Islet of Langerhans (tissue), 1 donor: ENCODE measurements around the gene CST4.
"Not testable (repeated sequence)": the region's sequence is repeated elsewhere in the genome, so short reads cannot be mapped to it uniquely, and the experiment has no call there.

Experiments
- FAIRE-seq: peaks from one replicate; lab custom pipeline; 2011; peaks lifted over from hg19 to GRCh38; lab: Jason Lieb, UNC

Gene CST4

DNA sequence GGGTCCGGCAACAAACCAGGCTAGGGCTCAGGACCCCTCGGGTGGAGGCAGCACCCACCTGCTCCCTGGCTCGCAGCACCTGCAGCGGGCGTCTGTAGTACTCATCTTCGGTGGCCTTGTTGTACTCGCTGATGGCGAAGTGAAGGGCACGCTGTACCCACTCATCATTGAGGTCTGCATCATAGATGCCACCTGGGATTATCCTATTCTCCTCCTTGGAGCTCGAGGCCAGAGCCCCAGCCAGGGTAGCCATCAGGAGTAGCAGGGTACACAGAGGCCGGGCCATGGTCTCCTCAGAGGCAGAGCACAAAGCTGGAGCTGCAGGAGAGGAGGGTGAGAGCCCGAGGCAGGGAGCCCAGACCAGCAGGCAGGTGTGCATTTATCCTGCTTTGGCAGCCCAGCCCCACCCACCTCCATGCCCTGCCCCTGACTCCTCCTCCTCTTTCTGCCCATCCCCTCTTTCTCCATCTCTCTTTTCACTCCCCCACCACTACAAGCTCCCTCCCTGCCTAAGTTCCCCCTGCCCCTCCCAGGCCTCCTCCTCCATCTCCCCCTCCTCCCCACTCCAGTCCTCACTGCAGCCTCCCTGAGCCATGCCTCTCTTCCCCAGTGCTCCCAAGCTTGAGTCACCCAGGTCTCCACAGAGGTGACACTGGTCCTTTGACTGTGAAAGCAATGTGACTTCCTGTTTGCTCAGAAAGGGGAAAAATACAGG lies at the start of gene CST4:
Gene CST4, minus strand, starts transcription at position 355 of the 715 bp plus-strand sequence. Its CDS starts 69 bp downstream, at position 286.
- FAIRE-seq = not testable (repeated sequence)

GRCh38 chr20:23735391-23735790 lies 46.6 kb upstream of the CST4 start:
- FAIRE-seq = not testable (repeated sequence)

DNA sequence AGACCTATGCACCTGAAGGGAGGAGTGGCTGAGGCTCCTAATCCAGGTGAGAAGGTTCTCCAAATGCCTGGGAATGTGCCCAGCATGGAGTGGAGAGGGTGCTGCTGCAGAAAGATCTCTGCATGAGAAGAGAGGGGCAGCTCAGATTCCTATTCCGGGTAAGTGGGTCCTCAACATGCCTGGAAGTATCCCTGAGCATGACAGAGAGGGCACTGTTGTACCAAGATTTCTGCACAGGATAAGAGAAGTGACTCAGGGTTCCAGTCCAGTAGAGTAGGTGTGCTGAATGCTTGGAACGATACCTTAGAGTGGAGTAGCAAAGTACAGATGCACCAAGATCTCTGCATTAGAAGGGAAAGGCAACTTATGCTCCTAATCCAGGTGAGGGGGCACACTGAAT lies 46.1 kb upstream of the CST4 start:
- not testable (repeated sequence) for FAIRE-seq

DNA sequence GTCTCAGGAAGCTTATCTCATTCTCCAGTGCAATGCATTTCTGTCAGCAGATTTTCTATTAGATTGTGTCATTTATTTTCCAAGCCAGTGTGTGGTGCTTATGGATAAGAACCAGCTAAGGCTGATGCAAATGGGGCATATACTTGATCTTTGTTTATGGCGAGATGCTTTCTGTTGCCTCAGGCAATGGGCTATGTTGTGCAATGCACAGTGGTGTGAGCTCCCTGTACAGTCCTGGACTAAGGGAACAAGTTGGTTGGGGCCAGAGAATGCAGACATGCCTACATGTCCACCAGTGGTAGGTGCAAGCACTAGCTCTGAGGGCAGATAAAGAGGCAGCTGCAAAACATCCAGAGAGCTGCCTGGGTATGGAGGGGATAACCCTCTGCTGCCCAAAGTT lies 45.6 kb upstream of the CST4 start:
- FAIRE-seq = not testable (repeated sequence)

DNA sequence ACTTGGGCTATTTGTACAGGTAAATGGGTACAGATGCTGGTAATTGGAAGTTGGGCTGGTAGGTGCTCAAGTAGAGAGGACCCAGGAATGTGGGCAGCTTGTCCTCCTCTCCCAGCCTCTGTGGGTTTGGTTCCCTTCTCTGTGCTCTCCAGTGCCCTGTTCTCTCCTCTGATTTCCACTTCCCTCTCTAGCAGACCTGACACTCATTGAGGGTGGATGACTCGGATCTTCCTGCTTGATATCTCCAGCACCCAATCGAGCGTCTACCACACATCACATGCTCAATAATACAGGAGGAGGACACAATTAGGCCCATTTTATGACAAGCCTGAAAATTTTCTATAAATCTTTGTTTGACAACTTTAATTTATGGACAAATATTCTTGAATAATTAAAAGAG lies 38.2 kb upstream of the CST4 start:
- FAIRE-seq = no peak

GRCh38 chr20:23725102-23725501 lies 36.3 kb upstream of the CST4 start:
- FAIRE-seq = no peak

DNA sequence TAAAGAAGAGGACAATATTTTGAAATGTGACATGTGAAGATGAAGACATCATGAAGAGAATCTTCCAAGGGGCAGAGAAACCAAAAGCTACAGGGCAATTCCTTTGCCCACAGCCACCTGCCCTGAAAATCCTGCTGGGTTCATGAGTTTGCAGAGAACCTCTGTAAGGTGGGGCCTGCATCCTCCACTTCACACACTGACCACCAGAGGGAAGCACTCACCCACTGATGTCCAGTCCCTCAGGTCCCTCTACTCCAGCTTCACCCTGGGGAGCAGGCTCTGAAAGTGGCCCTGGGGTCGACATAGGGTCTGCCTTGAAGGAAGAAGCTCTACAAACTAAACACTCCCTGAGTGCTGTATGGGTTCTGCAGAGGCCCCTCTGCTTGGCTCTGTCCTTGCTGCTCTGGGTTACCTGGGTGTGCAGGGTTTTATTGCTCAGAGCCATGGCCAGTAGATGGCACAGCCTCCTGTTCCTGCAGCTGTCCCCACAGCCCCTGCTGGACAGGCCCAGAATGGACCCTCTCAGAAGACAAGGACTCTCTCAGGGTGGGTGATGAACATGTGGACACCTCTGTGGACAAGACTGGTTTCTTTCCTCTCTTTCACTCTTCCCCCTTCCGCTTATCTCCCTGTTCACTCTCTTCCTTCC lies 34.9 kb upstream of the CST4 start:
- FAIRE-seq = not testable (repeated sequence)

GRCh38 chr20:23722851-23723250 lies 34.0 kb upstream of the CST4 start:
- not testable (repeated sequence) for FAIRE-seq

- FAIRE-seq = no peak
Measured at GRCh38 chr20:23721962-23722361, 33.1 kb upstream of the CST4 start.

GRCh38 chr20:23719351-23719750 lies 30.5 kb upstream of the CST4 start:
- FAIRE-seq = not testable (repeated sequence)

DNA sequence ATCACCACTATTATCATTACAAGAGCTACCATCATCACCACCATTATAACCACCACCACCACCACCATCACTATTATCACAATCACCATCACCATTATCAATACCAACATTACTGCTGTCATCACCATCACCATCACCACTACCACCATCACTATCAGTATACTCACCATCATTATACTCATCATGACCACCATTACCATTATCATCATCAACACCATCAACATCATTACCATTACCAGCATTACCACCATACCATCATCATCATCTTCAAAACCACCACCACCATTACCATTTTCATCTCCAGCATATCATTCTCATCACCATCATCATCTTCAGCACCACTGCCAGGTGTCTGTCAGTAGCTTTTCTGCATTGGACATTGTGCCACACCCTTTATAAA lies 22.9 kb upstream of the CST4 start:
- FAIRE-seq = not testable (repeated sequence)

DNA sequence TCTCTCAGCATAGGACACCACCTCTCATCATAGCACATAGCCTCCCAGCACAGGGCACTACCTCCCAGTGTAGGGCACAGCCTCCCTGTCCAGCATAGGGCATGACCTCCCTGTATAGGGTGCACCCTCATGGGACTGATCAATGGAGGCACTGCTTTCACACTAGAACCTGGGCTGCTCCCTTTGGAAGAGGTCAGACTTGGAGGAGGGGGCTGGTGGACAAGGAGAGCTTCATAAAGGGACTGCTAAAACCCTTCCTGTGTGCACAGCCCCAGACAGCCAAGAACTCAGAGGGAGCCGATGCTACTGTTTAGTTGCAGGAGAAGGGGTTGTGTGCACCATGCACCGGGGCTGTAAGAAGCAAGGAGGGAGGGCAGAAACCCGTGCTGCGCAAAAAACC lies 21.9 kb upstream of the CST4 start:
- no peak for FAIRE-seq

DNA sequence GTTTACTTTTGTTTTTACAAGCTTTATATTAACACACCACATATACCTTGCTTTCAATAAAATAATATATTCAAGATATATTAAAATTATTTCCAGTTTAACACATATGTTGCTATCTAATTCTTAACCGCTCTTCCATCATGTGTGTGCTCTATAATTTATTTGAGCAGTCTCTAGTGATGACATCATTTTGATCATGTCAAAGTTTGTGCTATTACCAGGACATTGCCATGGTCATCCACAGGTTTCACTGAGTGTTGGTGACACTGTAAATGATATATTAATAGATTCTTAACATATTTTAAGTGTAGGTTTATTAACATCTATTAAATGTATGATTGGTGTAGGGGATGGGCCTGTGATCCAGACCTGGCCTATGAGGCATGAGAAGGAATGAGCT lies 17.1 kb upstream of the CST4 start:
- no peak for FAIRE-seq

DNA sequence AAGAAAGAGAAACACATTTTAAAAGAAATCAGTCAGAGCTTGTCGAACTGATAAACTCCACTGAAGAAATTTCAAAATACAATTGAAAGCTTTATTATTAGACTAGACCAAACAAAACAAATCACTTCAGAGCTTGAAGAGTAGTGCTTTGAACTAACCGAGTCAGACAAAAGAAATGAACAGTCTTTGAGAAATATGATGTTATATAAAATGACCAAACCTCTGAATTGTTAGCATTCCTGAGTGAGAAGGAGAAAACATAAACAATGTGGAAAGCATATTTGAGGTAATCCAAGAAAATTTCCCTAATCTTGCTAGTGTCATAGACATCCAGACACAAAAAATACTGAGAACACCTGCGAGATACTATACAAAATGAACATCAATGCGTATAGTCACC lies 13.2 kb upstream of the CST4 start:
- no peak for FAIRE-seq

GRCh38 chr20:23700931-23701330 lies 12.1 kb upstream of the CST4 start:
- no peak for FAIRE-seq

DNA sequence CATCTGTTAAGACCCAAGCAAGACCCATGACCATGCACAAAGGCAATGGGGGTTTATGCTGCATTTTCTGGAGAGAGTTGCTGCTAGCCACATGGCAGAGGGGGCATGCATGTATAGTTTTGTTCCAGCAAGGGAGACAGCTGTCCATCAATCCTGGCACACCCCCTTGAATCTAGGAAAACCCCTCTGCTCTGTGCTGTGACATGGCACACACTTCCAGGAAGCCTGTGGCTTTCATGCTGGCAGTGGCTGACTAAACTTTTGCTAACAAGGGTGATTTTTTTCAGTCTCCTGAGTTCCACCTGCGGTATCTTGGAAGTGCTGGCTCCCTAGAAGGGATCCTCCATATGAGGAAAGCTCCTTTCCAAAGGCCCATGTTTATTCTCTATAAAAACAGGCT lies 9.1 kb upstream of the CST4 start:
- no peak for FAIRE-seq

- FAIRE-seq = not testable (repeated sequence)
Measured at GRCh38 chr20:23695068-23695395, 6.2 kb upstream of the CST4 start.

- not testable (repeated sequence) for FAIRE-seq
Measured at GRCh38 chr20:23694178-23695067, 5.6 kb upstream of the CST4 start.

- not testable (repeated sequence) for FAIRE-seq
Measured at GRCh38 chr20:23692725-23693619, 4.1 kb upstream of the CST4 start.

GRCh38 chr20:23691675-23692074 lies 2.8 kb upstream of the CST4 start:
- no peak for FAIRE-seq

DNA sequence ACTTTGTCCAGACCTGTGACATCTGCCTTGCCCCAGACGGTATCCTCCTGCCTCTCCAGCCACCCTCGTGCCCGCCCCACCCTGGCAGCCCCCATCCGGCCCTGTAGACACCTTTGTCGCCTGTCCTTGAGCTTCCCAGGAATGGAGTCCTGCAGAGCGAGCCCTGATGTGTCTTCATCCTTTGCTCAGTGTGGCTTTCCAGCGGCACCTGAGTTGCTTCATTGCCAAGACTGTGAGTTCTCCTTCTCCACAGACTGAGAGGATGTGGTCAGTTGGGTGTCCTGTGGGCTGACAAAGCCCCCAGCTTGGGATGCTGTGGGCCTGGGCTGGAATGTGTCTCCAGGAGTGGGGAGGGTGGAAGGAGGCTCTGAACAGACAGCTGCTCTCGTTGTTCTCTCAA lies 1.7 kb upstream of the CST4 start:
- FAIRE-seq = no peak

DNA sequence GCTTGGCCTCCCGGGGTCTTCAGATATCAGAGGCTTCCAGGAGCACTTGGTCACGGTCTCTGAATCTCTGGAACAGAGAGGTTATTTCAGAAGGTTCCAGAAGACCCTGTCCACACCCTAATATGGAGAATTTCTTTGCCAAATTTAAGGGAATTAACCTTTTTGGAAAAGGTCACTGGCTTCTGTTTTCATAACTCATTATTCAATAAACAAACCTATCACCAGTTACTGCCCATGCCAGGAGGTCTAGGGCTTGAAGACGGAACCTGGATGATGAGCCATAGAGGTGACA lies 507 bp upstream of the CST4 start:
- no peak for FAIRE-seq
